GM19238 (cell line): Measurements from ENCODE around the gene ATF6.

Source experiments
- DNase-seq: peaks from one replicate; pipeline ENCODE4 v3.0.0; 2011; ENCODE audit warnings: low spot score; ENCODE audit not compliant: insufficient read length

ATF6 gene

DNA sequence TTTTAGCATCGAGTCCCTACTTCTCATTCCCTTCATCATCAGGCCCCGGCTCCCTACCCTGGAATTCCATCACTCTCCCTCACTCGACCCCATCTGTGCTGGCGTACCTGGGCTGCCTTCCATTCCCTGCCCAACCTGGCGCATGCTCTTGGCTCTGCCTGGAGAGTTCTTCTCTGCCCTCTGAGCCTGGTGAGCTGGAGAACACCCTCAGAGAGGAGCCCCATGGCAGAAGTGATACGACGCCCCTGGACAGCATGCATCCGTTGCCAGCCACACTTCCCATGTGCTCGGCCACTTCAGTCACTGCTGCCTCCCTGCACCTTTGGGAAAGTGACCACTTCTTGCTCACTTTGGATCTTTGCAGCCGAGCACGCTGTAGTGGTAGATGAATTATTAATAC lies 227.5 kb downstream of the ATF6 start:
- DNase-seq, result no peak

DNA sequence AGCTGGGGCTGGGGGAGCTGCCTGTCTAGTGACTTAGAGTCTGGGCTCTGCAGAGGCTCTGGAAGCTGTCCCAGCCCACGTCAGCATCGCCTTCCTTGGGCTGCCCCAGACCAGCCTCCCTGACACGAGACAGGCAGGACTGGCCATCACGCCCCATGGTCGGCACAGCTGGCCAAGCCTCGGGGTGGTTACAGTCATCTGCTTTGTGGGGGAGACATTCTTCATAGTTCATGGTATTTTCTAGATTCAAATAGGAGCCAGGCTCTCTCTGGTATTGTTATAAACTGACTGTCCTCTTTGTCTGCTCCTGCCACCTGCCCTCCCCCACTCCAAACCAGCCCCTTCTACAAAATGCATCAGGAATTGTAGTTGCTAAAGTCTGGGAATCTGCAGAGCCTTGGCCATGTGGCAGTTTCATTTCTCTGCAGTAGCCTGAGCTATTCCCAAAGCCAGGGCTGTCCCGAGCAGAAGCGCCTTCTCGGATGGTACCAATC lies 228.1 kb downstream of the ATF6 start:
- no peak for DNase-seq

DNA sequence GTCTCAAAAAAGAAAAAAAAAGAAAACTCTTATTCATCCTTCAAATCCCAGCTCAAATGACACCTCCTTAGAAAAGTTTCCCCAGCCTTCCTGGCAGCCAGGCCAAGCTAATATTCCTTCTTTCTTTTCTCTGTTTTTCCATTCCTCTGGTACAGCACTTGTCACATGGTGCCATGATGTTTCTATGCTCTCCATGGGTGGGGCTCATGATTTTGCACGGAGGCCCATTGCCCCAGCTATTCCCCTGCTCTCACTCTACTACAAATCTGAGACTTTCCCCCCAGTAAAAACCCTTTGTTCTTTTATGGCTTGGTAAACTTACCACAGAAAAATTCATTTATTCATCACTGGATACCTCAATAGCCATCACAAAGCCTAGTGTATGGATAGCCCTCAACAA lies 231.0 kb downstream of the ATF6 start:
- no peak for DNase-seq

DNA sequence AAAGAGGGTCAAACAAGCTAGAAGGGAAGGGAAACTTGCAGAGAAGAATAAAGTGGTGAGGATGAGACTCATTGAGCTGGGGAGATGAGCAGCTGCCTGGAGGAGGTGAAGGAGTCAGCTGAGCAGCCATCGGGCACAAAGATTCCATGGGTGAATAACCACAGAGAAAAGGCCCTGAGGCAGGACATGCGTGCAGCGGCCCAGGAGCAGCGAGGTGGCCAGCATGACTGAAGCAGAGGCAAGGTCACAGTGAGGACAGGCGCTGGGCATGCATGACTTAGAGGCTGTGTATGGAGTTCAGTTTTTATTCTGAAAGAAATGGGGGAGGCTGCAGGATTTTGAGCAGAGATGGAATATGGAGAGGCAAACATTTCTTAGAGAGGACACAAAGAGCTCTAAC lies 232.7 kb downstream of the ATF6 start:
- no peak for DNase-seq

DNA sequence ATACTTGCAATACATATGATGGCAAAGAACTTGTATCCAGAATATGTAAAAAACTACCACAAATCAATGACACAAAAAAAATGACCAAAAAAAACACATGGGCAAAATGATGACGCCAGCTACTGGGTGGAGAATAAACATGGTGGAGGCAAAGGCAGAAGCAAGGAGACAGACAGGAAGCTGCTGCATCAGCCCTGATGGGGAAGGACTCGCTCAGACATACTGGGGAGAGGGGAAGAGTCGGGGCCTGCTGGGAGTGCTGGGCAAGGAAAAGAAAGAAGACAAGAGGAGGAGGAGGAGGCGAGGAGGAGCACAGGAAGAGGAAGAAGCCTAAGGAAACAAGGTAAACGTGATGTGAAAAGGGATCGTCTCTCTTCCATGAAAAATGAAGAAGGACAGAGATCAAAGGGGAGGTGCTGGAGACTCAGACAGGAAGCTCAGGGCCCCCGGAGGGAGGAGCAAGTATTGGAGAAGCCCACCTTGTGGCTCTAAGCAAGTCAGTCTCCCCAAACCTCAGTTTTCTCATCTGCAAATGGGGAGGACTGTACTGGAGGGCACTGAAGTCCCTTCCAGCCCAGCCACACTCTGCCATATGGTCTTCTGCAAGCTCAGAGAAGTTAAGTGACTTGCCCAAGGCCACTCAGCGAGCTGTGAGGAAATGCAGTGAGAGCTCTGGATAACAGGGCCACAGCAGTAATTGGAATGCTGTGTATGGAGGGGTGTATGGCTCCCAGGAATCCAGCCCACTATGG lies 233.4 kb downstream of the ATF6 start:
- no peak for DNase-seq

DNA sequence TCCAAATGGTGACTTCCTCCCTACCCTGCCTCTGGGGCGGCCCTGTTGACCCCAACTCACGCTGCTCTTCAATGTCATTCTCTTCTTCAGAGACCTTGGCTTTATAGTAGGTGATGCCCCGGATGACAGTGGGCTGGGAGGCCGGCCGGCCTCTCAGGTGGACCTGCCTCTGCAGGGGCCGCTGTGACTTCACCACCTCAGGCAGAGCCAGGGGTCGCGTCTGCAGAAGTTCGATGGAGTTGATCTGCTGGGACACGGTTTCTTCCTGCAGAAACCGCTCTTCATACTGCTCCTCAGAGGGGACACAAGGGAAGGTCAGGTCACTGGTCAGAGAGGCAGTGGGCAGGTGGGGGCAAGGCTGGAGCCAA lies 233.9 kb downstream of the ATF6 start:
- no peak for DNase-seq

DNA sequence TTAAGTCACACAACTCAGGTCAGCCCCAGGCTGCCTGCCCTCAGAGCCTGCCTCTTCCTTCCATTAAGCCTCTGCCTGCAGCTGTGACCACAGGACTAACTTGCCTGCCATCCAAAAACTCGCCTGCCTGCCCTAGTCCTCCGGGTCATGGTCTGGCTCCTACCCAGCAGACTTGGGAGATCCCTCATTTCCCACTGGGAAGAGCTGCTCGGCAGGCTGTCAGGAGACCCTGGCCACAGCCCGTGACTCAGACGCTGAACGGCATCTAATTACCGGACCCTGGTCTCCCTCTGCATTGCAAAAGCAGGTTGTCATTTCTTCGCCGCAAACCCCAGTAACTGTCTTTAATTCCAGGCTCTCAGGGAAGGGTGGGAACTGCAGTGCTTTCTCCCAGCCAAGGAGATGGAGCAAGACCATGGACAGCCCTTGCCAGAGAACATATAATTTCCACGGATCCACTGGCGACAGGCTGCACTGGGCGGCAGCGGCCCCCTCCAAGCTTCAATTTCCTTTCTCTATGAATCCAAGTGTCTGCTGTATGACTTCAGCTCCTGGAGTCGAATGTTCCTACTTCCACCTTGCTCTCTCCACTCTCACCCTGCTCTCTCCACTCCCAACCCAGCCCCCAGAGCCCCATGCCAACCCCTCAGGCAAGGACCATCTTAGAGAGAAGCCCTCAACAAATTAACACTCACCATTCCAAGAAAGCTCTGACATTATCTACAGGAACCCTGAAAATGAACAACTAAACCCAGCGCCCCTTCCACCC lies 237.1 kb downstream of the ATF6 start:
- no peak for DNase-seq

DNA sequence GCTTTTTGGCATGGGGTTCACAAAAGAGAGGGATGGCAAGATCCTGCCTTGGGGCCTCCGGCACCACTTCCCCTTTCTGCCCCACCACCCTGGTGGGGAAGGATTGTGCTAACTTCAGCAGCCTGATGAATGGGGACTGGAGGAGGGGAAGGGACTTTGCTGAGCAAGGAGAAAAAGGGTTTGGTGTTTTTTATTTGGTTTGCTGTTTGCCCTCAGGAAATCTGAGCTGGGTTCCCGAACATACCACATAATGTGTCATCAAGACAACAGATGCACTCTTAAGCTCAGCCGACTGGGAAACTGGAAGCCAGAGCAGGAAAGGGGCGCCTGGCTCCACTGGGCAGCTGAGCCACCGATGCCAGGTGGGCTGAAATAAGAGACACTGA lies 237.7 kb downstream of the ATF6 start:
- no peak for DNase-seq

DNA sequence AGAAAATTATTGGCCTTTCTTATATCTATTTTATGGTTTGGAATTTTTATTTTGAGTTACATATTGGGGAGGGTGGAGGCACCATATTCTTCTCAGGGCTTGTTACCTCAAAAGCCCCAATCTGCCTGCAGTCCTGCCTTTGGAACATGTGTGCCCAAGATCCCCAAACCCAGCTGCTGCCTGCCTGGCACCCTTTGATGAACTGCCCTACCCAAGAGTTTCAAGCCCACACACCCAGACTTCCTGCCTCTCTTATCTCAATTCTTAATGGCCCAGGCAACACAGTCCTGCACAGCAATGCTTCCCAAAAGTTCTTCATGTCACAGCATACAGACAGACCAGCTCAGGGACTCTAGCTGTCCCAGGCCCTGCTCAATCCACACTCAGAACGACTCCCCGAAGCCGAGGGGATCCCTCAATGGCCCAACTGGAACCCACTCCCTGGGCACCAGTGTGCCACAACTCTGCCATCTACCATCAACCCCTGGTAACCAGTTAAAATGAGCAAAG lies 238.4 kb downstream of the ATF6 start:
- no peak for DNase-seq

DNA sequence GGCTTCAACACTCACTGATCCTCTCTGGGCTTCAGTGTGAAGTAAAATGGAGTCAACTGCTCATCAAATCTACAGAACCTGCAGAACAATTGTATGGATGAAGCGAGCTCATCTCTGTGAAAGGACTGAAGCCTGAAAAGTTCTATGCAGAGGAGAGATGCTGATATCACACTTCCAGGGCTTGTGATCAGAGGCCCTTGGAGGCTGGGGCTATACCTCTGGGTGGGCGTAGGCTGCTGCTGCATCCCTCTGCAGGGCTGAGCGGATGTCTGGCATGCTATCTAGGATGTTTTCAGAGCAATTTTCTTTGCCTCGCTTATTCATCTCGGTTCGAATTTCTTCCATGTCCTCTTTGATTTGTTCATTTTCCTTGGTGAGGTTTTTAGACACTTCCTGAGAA lies 240.0 kb downstream of the ATF6 start:
- DNase-seq, result no peak

DNA sequence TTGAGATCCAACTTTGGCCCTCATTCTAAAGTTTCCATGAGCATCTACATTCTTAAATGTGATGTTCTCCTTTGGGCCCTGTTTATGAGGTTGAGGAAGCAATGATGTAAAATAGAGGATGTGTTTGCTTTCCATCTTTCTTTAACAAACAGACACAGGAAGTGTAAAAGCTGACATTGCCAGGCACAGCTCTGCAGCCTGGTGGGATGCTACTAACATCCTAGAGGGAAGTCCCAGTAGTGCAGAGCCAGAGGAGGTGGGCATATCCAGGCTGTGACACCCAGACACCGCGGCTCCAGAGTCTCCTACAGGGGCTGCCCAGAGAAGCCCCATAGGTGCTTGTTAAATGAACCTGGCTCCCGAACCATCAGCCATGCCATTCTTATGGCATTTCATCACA lies 241.3 kb downstream of the ATF6 start:
- DNase-seq, result no peak

DNA sequence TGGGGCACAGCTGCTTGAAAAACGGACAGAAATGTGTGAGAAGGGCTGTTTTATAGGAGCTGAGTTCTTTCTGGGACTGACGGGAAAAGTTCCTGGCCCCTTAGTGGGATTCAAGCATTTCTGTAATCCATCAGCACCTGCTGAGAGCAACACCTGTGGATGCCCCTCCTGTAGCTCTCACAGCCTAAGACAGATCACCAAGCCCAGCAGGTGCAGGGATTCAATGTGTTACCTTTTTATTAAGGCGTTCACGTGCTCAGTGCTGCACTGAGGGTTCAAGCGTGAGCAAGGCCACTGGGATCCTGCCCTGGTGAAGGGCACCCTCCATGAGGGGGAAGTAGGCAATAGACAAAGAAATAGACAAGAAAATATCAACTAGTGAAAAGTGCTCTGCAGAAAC lies 242.7 kb downstream of the ATF6 start:
- no peak for DNase-seq

DNA sequence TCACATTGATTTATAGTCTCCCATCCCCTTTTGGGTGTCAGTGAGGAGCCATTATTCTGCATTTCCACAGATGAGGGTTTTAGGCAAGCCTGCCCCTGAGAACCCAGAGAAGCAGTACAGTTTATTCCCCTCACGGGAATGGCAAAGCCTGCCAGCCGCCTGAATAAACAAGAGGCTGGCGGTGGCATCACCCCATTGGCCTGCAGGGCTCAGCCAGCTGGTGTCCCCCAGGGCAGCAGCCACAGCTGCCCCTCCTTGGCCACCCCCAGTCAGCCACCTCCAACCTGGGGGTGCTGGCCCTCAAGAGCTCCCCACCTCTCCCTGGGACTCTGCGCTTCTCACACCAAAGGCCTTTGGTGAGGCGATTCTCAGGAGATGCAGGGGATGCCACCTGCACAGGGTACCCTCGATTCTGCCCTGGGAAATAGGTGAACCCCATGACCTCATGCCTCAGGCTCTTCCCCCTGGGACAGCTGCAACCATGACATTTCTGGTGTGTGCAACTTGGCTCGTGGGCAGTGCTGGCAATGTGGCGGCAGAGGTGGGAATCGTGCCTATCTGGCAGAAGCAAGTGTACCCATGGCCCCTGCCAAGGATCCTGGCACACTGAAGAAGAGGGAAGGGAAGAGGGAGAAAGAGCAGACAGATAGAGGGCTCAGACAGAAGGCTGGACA lies 243.5 kb downstream of the ATF6 start:
- no peak for DNase-seq

DNA sequence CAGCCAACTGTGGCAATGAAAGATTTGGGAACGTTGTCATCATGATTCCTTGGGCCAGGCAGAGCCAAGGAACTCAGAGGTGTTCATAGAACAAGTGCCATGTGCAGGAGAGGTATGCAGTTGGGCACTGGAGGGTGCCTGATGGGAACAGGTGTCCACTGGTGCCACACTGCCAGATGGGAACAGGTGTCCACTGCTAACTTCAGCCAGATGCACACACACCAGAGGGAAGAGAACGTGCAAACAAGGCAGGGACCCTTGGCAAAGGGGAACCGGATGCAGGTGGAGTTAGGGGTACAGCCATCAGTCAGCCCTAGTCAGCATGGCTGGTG lies 244.0 kb downstream of the ATF6 start:
- no peak for DNase-seq

DNA sequence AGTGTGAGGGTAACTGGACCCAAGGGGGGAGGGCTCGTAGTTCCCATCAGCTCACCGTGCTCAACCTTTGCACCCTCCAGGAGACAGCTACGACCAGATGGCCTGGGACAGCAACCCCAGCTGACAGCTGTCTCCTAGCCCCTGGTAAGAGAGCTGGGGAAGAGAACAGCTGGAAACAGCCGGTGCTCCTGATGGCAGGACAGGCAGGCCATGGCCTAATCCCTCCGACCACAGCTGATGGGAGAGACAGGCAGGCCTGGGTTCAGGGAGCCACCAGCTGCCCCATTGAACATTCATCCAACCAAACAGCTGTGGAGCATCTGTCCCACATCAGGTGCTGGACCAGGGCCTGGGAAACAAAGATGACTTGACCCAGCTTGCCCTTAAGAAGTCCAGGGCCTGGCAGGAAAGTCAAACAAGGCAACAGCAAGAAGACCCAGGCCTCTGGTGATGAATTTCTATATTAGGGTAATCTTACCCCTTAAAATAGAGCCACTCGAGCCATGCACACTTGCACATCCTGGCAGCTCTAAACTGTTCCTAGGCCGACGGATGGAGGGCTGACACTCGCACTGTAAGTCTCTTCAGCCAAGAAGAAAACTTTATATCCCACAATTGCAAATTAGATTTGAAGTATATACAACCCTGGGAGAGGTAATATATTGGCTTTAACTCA lies 245.4 kb downstream of the ATF6 start:
- no peak for DNase-seq

DNA sequence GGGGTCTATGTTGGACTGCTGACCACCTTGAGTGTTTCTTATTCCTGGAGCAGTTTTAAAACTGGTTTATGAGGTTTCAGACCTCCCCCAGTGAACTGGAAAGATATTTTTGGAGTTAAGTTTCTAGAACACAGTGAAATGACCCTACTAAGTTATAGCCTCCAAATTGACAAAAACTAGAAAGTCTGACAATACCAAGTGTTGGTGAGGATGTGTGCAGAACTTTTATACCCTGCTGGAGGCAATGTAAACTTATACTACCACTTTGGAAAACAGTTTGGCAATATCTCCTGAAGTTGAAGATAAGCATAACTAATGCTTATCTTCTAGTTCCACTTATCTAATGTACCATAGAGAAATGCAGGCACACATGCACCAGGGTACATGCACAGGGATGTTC lies 247.2 kb downstream of the ATF6 start:
- no peak for DNase-seq
